GM03348 (cell line): ENCODE results near the gene PWWP2B.

Experiments used
- DNase-seq: peaks from one replicate; pipeline ENCODE4 v3.0.0; 2012; ENCODE audit warnings: low spot score

Gene PWWP2B

DNA sequence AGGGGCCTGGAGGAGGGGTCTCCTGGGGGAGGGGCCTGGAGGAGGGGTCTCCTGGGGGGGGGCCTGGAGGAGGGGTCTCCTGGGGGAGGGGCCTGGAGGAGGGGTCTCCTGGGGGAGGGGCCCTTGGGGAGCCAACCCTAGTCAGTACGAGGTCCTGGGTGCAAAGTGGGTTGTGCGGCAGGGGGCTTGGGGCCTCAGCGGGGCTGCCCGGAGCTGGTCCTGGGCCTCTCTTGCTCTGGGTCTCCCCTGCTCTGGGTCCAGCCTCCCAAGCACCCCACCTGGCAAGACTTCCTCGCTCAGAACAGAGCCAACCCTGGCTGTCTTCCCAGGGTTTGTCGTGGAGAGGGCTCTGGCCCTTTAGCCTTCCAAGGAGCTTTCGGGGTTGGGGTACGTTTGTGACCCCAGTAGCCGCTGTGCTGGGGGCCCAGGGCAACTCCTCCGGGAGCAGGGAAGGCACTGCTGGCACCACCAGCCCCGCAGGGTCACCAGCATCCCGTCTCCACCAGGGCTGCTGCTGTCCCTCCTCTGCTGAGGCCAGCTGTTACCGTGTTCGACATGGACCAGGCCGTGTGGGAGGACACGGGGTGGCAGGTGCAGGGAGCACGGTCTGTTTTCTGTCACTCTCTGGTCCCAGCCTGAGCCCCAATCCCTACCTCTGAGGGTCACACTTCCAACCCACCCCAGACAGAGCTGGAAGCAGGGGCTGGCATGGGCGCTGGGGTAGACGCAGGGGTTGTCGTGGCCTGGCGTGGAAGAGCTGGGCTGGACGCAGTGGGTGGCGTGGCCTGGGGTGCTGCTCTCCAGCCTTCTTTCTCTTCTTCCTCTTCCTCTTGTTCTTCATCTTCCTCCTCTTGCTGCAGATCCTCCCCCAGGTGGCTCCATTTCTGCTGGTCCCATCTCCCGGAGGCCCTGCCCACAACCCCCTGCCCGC is 22.8 kb downstream of the PWWP2B start:
- no peak for DNase-seq

DNA sequence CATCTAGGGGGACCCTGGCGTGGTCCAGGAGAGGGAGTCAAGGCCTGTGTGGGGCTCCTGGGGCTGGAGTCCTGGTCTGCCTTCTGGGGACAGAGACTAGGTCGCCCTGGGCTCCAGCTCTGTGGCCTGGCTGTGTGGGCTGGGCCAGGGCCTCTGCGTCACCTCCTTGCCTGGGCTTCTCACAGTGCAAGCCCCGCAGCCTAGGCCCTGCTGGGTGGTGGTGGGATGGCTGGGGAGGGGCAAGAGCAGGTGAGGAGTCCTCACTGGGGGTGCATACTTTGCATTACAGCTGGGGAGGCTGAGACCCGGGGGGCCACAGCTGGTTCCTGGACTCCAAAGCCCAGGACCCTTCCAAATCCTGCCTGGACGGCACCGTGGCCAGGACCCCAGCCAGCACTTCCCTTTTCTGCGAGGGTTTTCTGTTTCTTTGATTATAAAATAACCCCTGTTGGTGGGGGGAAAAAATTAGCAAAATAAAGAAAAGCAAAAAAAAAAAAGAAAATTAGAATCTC is 23.5 kb downstream of the PWWP2B start:
- DNase-seq = no peak

GRCh38 chr10:132420981-132421846 is 24.2 kb downstream of the PWWP2B start:
- peak; percentile 94 for DNase-seq

DNA sequence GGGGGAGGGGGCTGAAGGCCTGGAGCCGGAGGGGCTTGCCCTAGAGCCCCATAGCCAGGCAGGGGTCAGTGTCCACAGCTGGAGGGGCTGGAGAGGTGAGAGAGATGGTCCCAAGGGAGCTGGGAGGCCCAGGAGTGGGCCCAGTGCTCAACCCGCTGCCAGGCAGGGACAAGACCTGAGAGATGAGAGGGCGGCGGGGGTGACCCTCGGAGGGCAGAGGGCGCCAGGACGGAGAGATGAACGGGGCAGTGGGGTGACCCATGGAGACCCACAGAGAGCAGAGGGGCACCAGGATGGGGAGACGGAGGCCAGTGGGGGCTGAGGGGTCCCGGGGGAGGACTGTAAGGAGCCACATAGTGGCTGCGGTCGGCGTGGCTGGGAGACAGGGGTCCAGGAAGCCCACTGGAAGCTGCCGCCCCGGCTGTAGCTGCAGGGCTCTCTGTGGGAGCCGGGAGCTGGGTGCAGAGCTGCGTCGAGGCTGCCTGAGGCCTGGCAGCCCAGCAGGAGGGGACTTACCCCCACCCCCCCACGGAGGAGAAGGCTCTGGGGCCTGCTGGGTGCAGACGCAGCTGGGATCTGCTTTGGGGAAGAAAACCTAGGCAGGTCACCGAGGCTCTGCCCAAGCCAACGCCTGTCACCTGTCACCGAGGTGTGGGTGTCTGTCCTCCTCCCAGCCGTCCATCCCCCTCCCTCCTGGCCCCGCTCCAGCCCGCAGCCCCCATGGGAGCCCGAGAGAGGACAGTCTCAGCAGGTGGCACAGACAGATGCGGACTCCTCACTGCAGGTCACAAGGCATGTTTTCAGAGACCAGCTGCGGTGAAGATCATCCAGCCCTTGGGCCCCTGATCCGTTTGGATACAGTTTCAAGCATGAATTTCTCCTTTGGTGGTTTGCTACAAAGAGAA is 25.1 kb downstream of the PWWP2B start:
- no peak for DNase-seq

- no peak for DNase-seq
Measured at GRCh38 chr10:132422903-132423825, 26.2 kb downstream of the PWWP2B start.

DNA sequence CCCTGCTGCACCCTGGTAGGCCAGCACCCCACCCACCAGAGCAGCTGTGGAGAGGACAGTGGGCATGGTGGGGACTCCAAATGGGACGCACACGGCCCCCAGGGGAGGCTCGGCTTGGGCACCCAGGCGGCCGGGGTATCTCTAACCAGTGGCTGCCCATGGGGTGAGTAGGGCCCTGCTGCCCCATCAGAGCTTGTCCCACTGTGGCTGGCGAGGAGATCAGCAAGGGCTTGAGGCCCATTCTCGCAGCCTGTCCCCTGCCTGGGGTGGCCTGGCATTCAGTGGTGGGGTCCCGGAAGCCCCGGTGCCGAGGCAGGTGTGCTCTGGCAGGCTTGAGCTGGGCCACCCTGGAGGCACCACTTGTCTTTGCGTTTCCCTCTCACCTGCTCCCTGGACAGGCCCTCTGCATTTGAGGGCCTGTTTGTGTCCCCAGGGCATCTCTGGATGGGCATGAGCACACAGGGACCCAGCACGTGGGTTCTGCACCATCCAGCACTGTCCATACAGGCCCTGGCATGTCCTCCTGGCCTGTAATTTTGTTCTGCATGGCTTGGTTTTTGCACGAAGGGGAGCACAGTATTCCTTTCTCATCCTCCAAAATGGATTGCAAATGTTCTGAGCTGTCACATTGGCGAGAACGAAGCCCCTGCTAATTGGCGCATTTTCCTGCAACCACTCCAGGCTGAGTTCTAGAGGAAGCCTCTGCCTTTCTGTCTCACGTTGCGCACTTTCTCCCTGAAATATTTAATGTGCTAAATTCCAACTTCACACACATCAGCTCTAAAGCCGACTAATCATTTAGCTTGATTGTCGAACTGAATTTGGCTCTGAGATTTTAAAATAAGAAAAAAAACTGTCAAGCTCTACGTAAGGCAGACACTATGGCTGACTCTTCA is 27.2 kb downstream of the PWWP2B start:
- no peak for DNase-seq

DNA sequence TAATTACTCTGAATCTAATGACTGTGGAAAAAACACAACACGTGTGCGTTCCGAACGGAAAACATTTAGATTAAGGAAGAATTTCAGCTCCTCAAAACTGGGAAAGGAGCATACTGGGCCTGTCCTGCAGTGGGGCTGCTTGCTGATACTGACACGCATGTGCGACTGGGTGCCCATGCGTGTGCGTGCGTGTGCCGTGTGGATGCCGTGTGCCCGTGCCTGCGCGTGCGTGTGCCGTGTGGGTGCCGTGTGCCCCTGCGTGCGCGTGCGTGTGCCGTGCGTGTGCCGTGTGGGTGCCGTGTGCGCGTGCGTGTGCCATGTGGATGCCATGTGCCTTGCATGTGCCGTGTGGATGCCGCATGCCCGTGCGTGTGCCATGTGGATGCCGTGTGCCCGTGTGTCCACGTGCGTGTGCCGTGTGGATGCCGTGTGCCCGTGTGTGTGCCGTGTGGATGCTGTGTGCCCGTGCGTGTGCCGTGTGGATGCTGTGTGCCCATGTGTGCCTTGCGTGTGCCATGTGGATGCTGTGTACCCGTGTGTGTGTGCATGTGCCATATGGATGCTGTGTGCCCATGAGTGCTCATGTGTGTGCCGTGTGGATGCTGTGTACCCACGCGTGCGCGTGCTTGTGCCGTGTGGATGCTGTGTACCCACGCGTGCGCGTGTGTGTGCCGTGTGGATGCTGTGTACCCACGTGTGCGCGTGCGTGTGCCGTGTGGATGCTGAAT is 28.2 kb downstream of the PWWP2B start:
- DNase-seq = no peak

DNA sequence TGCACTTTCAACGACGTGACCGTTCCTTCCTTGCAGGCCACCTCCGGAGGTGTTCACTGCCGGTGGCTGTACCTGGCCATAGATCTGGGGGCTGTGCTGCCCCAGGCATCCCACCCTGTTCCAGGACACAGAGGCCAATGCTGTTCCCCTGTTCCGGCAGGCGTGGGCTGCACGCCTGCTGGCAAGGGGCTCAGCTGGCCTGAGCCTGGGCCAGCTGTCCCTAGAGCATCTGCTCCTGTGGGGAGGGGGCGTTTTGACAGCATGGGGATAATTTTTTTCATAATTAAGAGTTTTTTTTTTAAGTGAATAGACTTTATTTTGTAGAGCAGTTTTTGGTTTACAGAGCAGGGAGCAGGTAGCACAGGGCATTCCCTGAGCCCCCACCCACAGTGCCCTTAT is 28.8 kb downstream of the PWWP2B start:
- DNase-seq = no peak

DNA sequence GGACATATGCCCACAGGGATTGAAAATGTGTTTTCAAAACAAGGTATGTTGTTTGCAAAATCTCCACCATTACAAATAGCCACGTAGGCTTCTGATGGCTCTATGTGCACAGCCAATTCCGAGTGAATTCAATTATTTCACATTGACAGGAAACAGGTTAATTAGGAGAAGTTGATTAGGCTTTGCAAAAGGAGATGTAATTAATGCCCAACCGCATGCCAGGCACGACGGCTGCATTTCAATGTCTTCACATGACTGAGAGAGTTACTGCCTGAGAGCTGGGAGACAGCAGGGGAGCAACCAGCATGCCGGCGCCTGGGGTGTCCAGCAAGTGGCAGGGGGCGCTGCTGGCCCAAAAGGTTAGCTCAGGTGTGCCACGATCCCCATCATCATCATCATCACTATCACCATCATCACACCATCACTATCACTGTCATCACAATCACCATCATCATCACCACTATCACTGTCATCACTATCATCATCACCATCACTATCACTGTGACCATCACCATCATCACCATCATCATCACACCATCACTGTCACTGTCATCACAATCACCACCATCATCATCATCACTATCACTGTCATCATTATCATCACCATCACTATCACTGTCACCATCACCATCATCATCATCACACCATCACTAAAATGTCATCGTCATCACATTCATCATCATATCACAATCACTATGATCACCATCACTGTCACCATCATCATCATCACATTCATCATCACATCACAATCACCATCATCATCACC is 30.2 kb downstream of the PWWP2B start:
- no peak for DNase-seq

GRCh38 chr10:132427939-132428367 is 31.0 kb downstream of the PWWP2B start:
- no peak for DNase-seq

DNA sequence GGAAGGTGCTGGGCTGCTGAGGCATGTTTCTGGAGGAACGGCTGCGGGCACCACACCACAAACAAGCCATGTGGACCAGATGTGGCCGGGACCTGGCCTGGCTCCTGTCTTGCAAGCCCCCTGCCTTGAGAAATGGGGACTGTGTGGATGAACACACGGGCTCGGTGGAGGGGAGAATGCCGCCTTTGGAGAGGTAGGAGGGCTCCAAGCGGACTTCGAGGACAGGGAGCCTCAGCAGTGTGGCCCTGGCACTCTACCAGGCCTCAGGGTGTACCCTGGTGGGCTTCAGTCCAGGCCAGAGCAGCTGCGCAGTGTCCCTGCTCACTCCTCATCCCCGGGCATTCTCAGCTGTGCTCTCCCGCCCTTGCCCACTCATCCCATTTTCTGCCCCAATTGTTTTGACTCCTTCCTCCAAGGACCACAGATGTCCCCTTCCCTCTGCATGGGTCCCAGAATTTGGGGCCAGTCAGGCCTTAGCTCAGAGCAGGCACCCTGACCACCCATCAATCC is 31.5 kb downstream of the PWWP2B start:
- no peak for DNase-seq

DNA sequence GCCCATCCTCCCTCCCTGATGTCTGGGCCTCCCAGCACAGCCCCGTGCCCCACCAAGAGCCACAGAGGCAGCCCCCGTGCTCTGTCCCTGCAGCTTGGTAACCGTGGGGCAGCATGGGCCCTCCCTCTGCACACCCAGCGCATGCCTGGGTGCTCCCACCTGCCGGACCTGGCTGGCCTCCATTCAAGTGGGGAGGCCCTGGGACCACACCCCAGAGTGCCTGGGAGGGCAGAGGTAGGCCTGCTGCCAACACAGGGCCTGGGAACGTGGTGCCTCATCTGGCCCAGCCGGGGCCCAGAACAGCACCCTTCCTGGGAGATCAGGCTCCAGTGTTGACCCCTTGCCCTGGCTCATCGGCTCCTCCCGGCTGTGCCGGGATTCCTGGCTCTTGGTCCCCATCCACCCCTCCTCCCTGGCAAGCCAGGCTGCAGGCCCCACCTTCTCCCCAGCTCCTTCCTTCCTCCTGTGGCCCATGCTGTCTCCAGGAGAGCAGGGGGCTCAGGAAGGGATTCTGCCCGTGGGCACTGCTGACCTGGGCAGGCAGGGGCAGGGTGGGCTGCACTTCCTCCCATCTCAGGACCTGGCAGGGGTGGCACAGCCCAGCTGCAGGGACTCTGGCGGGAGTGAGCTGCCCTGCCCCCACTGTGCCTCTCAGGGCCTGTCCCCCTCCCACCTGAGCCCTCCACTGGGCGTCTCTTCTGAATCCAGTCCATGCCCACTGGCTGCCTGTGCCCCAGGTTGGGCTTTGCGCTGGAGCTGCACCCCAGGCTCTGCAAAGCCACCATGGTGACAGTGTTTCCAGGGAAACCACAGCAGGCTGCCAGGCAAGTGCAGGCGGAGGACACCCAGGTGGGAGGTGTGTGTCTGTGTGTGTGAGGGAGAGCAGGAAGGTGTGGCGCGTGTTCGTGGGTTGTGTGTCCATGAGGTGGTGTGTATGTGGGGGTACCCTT is 32.6 kb downstream of the PWWP2B start:
- no peak for DNase-seq

DNA sequence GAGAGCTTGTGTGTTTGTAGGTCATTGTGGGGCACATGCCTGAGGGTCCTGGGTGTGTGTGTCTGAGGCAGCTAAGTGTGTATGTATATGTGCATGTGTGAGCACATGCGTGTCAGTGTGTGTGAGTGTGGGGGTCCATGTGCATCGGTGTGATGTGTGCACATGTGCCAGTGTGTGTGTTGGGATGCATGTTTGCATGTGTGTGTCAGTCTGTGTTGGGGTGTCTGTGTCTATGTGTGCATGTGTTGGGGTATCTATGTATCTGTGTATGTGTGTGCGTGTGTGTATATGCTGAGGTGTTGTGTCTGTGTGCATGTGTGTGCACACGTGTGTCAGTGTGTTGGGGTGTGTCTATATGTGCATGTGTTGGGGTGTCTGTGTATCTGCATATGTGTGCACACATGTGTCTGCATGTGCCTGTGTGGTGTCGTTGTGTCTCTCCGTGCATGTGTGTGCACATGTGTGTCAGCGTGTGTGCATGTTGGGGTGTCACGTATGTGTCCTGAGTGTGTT is 33.3 kb downstream of the PWWP2B start:
- DNase-seq = no peak

- DNase-seq = no peak
Measured at GRCh38 chr10:132430861-132431271, 33.9 kb downstream of the PWWP2B start.

GRCh38 chr10:132431537-132432175 is 34.7 kb downstream of the PWWP2B start:
- DNase-seq = no peak

DNA sequence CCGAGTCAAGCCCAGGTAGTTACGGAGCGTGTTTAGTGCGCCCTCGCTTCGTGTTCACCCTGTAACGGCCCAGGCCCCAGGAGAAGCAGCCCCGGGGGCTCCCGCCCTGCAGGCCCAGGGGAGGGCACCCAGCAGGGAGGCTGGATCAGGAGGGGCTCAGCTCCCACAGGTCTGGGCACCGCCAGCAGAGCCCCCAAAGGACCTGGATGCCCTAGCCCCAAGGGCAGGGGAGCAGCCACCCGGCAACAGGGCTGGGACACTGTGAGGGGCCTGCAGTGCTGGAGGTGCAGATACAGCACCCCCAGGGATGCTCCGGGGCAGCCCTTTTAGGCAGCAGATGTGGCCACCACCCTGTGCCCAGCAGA is 35.2 kb downstream of the PWWP2B start:
- DNase-seq = no peak
